HT-29 (cell line): Measurements from ENCODE around the gene KRTAP10-8. TPM values are rescaled to one million over a fixed set of nuclear protein-coding genes. Genes with fewer than 3 reads are reported as not detected.
"Not testable (repeated sequence)": the region's sequence is repeated elsewhere in the genome, so short reads cannot be mapped to it uniquely, and the experiment has no call there.

Source experiments
- DNase-seq: peaks from one replicate; pipeline ENCODE4 v3.0.0-alpha.2; 2015; ENCODE audit warnings: low spot score
- total RNA-seq: library from RNA; depleted of rRNA; stranded (reverse); fragments of >200 nt; shearing (Covaris generic); gene quantifications from 2 replicates; pipeline ENCODE4 v1.2.3, GENCODE V29; 2014

The KRTAP10-8 gene
- total RNA-seq, 1 experiment from 2014 or later = not detected

- no peak for DNase-seq
Observed at GRCh38 chr21:44579056-44579832, 32.6 kb upstream of the KRTAP10-8 start.

- no peak for DNase-seq
Observed at GRCh38 chr21:44579833-44580144, 32.1 kb upstream of the KRTAP10-8 start.

GRCh38 chr21:44580231-44580821, 31.6 kb upstream of the KRTAP10-8 start, which contains the start of gene KRTAP10-5:
Gene KRTAP10-5, minus strand, starts transcription at chr21:44580604. Its CDS starts 26 bp downstream, at chr21:44580578.
- not testable (repeated sequence) for DNase-seq

- DNase-seq = no peak
Observed at GRCh38 chr21:44581158-44581557, 30.7 kb upstream of the KRTAP10-8 start.

GRCh38 chr21:44582055-44582454, 29.8 kb upstream of the KRTAP10-8 start:
- no peak for DNase-seq

GRCh38 chr21:44583089-44583799, 28.6 kb upstream of the KRTAP10-8 start:
- no peak for DNase-seq

- no peak for DNase-seq
Observed at GRCh38 chr21:44583800-44584147, 28.1 kb upstream of the KRTAP10-8 start.

GRCh38 chr21:44585892-44586291, 26.0 kb upstream of the KRTAP10-8 start:
- no peak for DNase-seq

- DNase-seq = no peak
Observed at GRCh38 chr21:44589094-44589493, 22.8 kb upstream of the KRTAP10-8 start.

GRCh38 chr21:44589586-44590305, 22.1 kb upstream of the KRTAP10-8 start:
- DNase-seq = no peak

GRCh38 chr21:44590311-44590721, 21.6 kb upstream of the KRTAP10-8 start:
- no peak for DNase-seq

GRCh38 chr21:44590897-44591800, 20.7 kb upstream of the KRTAP10-8 start:
- DNase-seq = not testable (repeated sequence)

GRCh38 chr21:44591801-44592130, 20.1 kb upstream of the KRTAP10-8 start:
- not testable (repeated sequence) for DNase-seq

GRCh38 chr21:44592446-44593311, 19.2 kb upstream of the KRTAP10-8 start, which contains the start of gene KRTAP10-6:
Gene KRTAP10-6, minus strand, starts transcription at chr21:44592505. Its CDS starts 21 bp downstream, at chr21:44592484.
- no peak for DNase-seq

GRCh38 chr21:44593598-44594405, 18.1 kb upstream of the KRTAP10-8 start:
- no peak for DNase-seq

- DNase-seq = no peak
Observed at GRCh38 chr21:44594406-44594916, 17.4 kb upstream of the KRTAP10-8 start.

- no peak for DNase-seq
Observed at GRCh38 chr21:44595524-44595923, 16.4 kb upstream of the KRTAP10-8 start.

GRCh38 chr21:44596068-44596725, 15.7 kb upstream of the KRTAP10-8 start:
- DNase-seq = no peak
